ENCODE data around the gene FILIP1.

The FILIP1 gene

GRCh38 chr6:75305573-75305972, 188.0 kb downstream of the FILIP1 start:
- in situ Hi-C loops (cut with HindIII; ENCODE audit: low sequenced_read_pairs), result no loop called here
- DNase-seq (ENCODE audit: low read depth, low spot score), result no peak
- TF ChIP-seq CTCF (IDR thresholded peaks at IDR 0.05; ENCODE audit: low read depth, low read length), result no peak

GRCh38 chr6:75302280-75302679, 191.3 kb downstream of the FILIP1 start:
- no peak for DNase-seq (ENCODE audit: low read depth, low spot score)

More at GRCh38 chr6:75305573-75305972, 188.0 kb downstream of the FILIP1 start:
- H3K4me3 ChIP-seq (ENCODE audit: low read depth, low read length), result no peak overlapping the region

GRCh38 chr6:75301537-75301936, 192.1 kb downstream of the FILIP1 start:
- TF ChIP-seq CTCF (IDR thresholded peaks at IDR 0.05; ENCODE audit: low read depth, low read length), result no peak
- no peak for DNase-seq (ENCODE audit: low read depth, low spot score)
- H3K4me3 ChIP-seq (ENCODE audit: low read depth, low read length), result no peak overlapping the region
- in situ Hi-C loops (cut with HindIII; ENCODE audit: low sequenced_read_pairs), result no loop called here

More at GRCh38 chr6:75302280-75302679, 191.3 kb downstream of the FILIP1 start:
- in situ Hi-C loops (cut with HindIII; ENCODE audit: low sequenced_read_pairs), result no loop called here
- no peak for TF ChIP-seq CTCF (IDR thresholded peaks at IDR 0.05; ENCODE audit: low read depth, low read length)
- no peak overlapping the region for H3K4me3 ChIP-seq (ENCODE audit: low read depth, low read length)

GRCh38 chr6:75301088-75301487, 192.5 kb downstream of the FILIP1 start:
- H3K4me3 ChIP-seq (ENCODE audit: low read depth, low read length), result no peak overlapping the region
- TF ChIP-seq CTCF (IDR thresholded peaks at IDR 0.05; ENCODE audit: low read depth, low read length), result no peak
- in situ Hi-C loops (cut with HindIII; ENCODE audit: low sequenced_read_pairs), result no loop called here
- DNase-seq (ENCODE audit: low read depth, low spot score), result no peak

GRCh38 chr6:75300531-75300855, 193.1 kb downstream of the FILIP1 start:
- no peak for TF ChIP-seq CTCF (IDR thresholded peaks at IDR 0.05; ENCODE audit: low read depth, low read length)
- in situ Hi-C loops (cut with HindIII; ENCODE audit: low sequenced_read_pairs), result no loop called here
- no peak overlapping the region for H3K4me3 ChIP-seq (ENCODE audit: low read depth, low read length)
- DNase-seq (ENCODE audit: low read depth, low spot score), result no peak

GRCh38 chr6:75299801-75300530, 193.6 kb downstream of the FILIP1 start:
- in situ Hi-C loops (cut with HindIII; ENCODE audit: low sequenced_read_pairs), result no loop called here

More at GRCh38 chr6:75299801-75300530, 193.6 kb downstream of the FILIP1 start:
- DNase-seq (ENCODE audit: low read depth, low spot score), result no peak
- no peak for TF ChIP-seq CTCF (IDR thresholded peaks at IDR 0.05; ENCODE audit: low read depth, low read length)
- H3K4me3 ChIP-seq (ENCODE audit: low read depth, low read length), result no peak overlapping the region

Measured in astrocyte of the spinal cord (primary cell).